Panc1 (cell line): ENCODE measurements around the gene VMO1. TPM values are rescaled to one million over a fixed set of nuclear protein-coding genes. Genes with fewer than 3 reads are reported as not detected.

Experiments used
- ATAC-seq: fragments of 200-7000 bp; cut with Tn5 transposase; 2 replicates; pipeline ENCODE4 v1.9.1; 2020; ENCODE audit warnings: mild to moderate bottlenecking, moderate library complexity
- BruUV-seq: library from RNA; stranded (reverse); fragments of 400-500 nt; replicated peaks from 2 replicates; lab custom pipeline; 2021; lab: Mats Ljungman, UMichigan
- CTCF ChIA-PET: fragments of 300-600 bp; sonication (Branson Sonifier 250); formaldehyde crosslinking; loops from one replicate; lab custom pipeline; 2022; ENCODE audit warnings: antibody characterized with exemption; lab: Charles Lee
- POLR2A ChIA-PET: fragments of 300-600 bp; sonication (Branson Sonifier 250); formaldehyde crosslinking; loops from one replicate; lab custom pipeline; 2022; ENCODE audit warnings: antibody characterized with exemption; lab: Charles Lee
- DNase-seq: peaks from one replicate; pipeline ENCODE4 v3.0.0-alpha.2; 2010; ENCODE audit warnings: low read depth, low spot score
- H3K27ac ChIP-seq: 2 replicates; pipeline ENCODE4 v1.5.1; 2011; ENCODE audit warnings: mild to moderate bottlenecking, low read length, inconsistent platforms
- H3K27me3 ChIP-seq: fragments of 200-500 bp; sonication (Bioruptor generic); 2 replicates; pipeline ENCODE4 v1.6.0; 2014; ENCODE audit warnings: low read length, inconsistent platforms; ENCODE audit not compliant: control insufficient read depth, insufficient read depth
- H3K36me3 ChIP-seq: fragments of 200-500 bp; sonication (Bioruptor generic); 2 replicates; pipeline ENCODE4 v1.5.1; 2014; ENCODE audit warnings: inconsistent platforms, mild to moderate bottlenecking, low read length, moderate library complexity; ENCODE audit not compliant: control insufficient read depth, insufficient read depth
- H3K4me1 ChIP-seq: 2 replicates; pipeline ENCODE4 v1.5.1; 2011; ENCODE audit warnings: inconsistent platforms, mild to moderate bottlenecking, low read length, moderate library complexity; ENCODE audit not compliant: control insufficient read depth, insufficient read depth
- H3K4me3 ChIP-seq, 2 experiments: 2 replicates each; pipeline ENCODE4 v1.5.1; 2011 to 2012; ENCODE audit warnings: low read depth in 2 of 2, low read length in 2 of 2, mild to moderate bottlenecking in 2 of 2, inconsistent platforms in 1 of 2, moderate library complexity in 1 of 2
- H3K9me3 ChIP-seq: fragments of 200-500 bp; sonication (Bioruptor generic); 2 replicates; pipeline ENCODE4 v1.5.1; 2014; ENCODE audit warnings: low read depth, mild to moderate bottlenecking, inconsistent platforms, low read length, moderate library complexity; ENCODE audit not compliant: control insufficient read depth, insufficient read depth
- CTCF ChIP-seq: fragments of 450-650 bp; IDR thresholded peaks from 2 replicates; pipeline ENCODE4 v1.5.1; 2017; ENCODE audit warnings: mild to moderate bottlenecking
- POLR2AphosphoS5 ChIP-seq: IDR thresholded peaks from 2 replicates; pipeline ENCODE4 v1.6.1; 2012; ENCODE audit warnings: mild to moderate bottlenecking, low read depth, low read length, moderate library complexity
- REST ChIP-seq, 2 experiments: IDR thresholded peaks; 2 replicates each; pipeline ENCODE4 v1.6.1; 2011 to 2012; ENCODE audit warnings: low read depth in 2 of 2, control low read depth in 1 of 2, low read length in 1 of 2, mild to moderate bottlenecking in 1 of 2, moderate library complexity in 1 of 2; ENCODE audit not compliant: insufficient read depth in 1 of 2
- SIN3A ChIP-seq: IDR thresholded peaks from 2 replicates; pipeline ENCODE4 v1.6.1; 2012; ENCODE audit warnings: low read depth, mild to moderate bottlenecking, low read length, moderate library complexity, borderline replicate concordance; ENCODE audit not compliant: insufficient read depth
- TCF7L2 ChIP-seq: IDR thresholded peaks from 2 replicates; pipeline ENCODE4 v1.6.1; 2011; ENCODE audit warnings: mild to moderate bottlenecking, low read depth, low read length, inconsistent platforms
- in situ Hi-C: cut with HindIII; loops from 2 replicates; pipeline ENCODE4 v1.10.0; 2016; ENCODE audit warnings: low sequenced_read_pairs, low pct_unique_long_range_greater_than_20kb
- intact Hi-C: fragments of 100-400 bp; cut with micrococcal nuclease; formaldehyde crosslinking; loops from one replicate; pipeline ENCODE4 v1.10.0; 2022; ENCODE audit not compliant: unreplicated experiment
- total RNA-seq: library from RNA; stranded (reverse); gene quantifications from one replicate; pipeline ENCODE4 v1.2.1, GENCODE V29; 2021; ENCODE audit not compliant: unreplicated experiment

The VMO1 gene
- total RNA-seq, 1 experiment from 2014 or later = 0.49 TPM

GRCh38 chr17:4816826-4817225, 30.7 kb upstream of the VMO1 start:
- intact Hi-C loops = no loop called here
- Histone ChIP-seq H3K4me1 (no peaks in the 10 kb centered on the region), H3K27me3 (no peaks in the 10 kb centered on the region), H3K36me3 (no peaks in the 10 kb centered on the region), H3K27ac (no peak overlapping the region), H3K9me3 (no peaks in the 10 kb centered on the region), H3K4me3 (no peak overlapping the region)
- TF ChIP-seq CTCF (no peak), REST (IDR thresholded peaks at IDR 0.05; ENCODE audit: insufficient read depth in 1 of 2, low read depth in 2 of 2, low read length in 1 of 2) (no peak), TCF7L2 (no peak), SIN3A (no peak), POLR2AphosphoS5 (no peak)
- CTCF ChIA-PET = interaction anchor here (0.6 kb wide), 1 partner anchor 41 kb away, joined by 9 read pairs; no protein-coding TSS in a partner anchor
- DNase-seq (no peak), ATAC-seq (no peak)
- no TSS peak for BruUV-seq
- POLR2A ChIA-PET = interaction anchor here (0.7 kb wide), 1 partner anchor 27 kb away, joined by 4 read pairs; no protein-coding TSS in a partner anchor
- in situ Hi-C loops = no loop called here

- no TSS peak for BruUV-seq
- Histone ChIP-seq H3K4me3 (no peak overlapping the region), H3K9me3 (no peaks in the 10 kb centered on the region), H3K27me3 (no peaks in the 10 kb centered on the region), H3K36me3 (no peaks in the 10 kb centered on the region), H3K27ac (no peak overlapping the region), H3K4me1 (no peaks in the 10 kb centered on the region)
- DNase-seq = no peak
- in situ Hi-C loops = no loop called here
- TF ChIP-seq CTCF (no peak), POLR2AphosphoS5 (no peak), TCF7L2 (no peak), SIN3A (no peak), REST (IDR thresholded peaks at IDR 0.05; ENCODE audit: insufficient read depth in 1 of 2, low read depth in 2 of 2, low read length in 1 of 2) (no peak)
- peak; percentile 53; the same call in 1 of the 2 replicates for ATAC-seq
- POLR2A ChIA-PET = no interaction called here
- CTCF ChIA-PET = no interaction called here
- intact Hi-C loops = no loop called here
These were observed 29.0 kb upstream of the VMO1 start for GRCh38 chr17:4815043-4815675.
